HG03442 (cell line): ENCODE measurements around the gene OLA1.

ENCODE experiments used
- ATAC-seq: cut with Tn5 transposase; IDR thresholded peaks from one replicate; pipeline ENCODE4 v1.9.1; 2021; ENCODE audit warnings: mild to moderate bottlenecking, moderate library complexity; ENCODE audit not compliant: unreplicated experiment

Gene OLA1

GRCh38 chr2:174070281-174070680, 178.1 kb downstream of the OLA1 start:
- no peak for ATAC-seq

- no peak for ATAC-seq
Measured at GRCh38 chr2:174067815-174068214, 180.5 kb downstream of the OLA1 start.

- ATAC-seq: no peak
Measured at GRCh38 chr2:174066871-174067270, 181.5 kb downstream of the OLA1 start.

GRCh38 chr2:174063492-174064092, 184.7 kb downstream of the OLA1 start:
- ATAC-seq: no peak

GRCh38 chr2:174062934-174063333, 185.4 kb downstream of the OLA1 start:
- no peak for ATAC-seq

GRCh38 chr2:174059884-174060244, 188.5 kb downstream of the OLA1 start:
- ATAC-seq: no peak

- ATAC-seq: no peak
Measured at GRCh38 chr2:174059178-174059883, 189.0 kb downstream of the OLA1 start.

- ATAC-seq: no peak
Measured at GRCh38 chr2:174058456-174058855, 189.9 kb downstream of the OLA1 start.

- ATAC-seq: no peak
Measured at GRCh38 chr2:174058026-174058425, 190.3 kb downstream of the OLA1 start.

- ATAC-seq: no peak
Measured at GRCh38 chr2:174054926-174055325, 193.4 kb downstream of the OLA1 start.

GRCh38 chr2:174053355-174054151, 194.8 kb downstream of the OLA1 start:
- ATAC-seq: no peak

- ATAC-seq: no peak
Measured at GRCh38 chr2:174052584-174052976, 195.8 kb downstream of the OLA1 start.

GRCh38 chr2:174051741-174052583, 196.4 kb downstream of the OLA1 start:
- no peak for ATAC-seq

- no peak for ATAC-seq
Measured at GRCh38 chr2:174051068-174051467, 197.3 kb downstream of the OLA1 start.

GRCh38 chr2:174049895-174050294, 198.4 kb downstream of the OLA1 start:
- no peak for ATAC-seq

- ATAC-seq: no peak
Measured at GRCh38 chr2:174048243-174048642, 200.1 kb downstream of the OLA1 start.

GRCh38 chr2:174047746-174048145, 200.6 kb downstream of the OLA1 start:
- ATAC-seq: no peak

GRCh38 chr2:174046172-174046571, 202.2 kb downstream of the OLA1 start:
- no peak for ATAC-seq

- no peak for ATAC-seq
Measured at GRCh38 chr2:174044556-174044955, 203.8 kb downstream of the OLA1 start.

- ATAC-seq: no peak
Measured at GRCh38 chr2:174040417-174040701, 208.0 kb downstream of the OLA1 start.
